Measurements from ENCODE around the gene BLOC1S3.
"Not testable (repeated sequence)": the region's sequence is repeated elsewhere in the genome, so short reads cannot be mapped to it uniquely, and the experiment has no call there.

Gene BLOC1S3

DNA sequence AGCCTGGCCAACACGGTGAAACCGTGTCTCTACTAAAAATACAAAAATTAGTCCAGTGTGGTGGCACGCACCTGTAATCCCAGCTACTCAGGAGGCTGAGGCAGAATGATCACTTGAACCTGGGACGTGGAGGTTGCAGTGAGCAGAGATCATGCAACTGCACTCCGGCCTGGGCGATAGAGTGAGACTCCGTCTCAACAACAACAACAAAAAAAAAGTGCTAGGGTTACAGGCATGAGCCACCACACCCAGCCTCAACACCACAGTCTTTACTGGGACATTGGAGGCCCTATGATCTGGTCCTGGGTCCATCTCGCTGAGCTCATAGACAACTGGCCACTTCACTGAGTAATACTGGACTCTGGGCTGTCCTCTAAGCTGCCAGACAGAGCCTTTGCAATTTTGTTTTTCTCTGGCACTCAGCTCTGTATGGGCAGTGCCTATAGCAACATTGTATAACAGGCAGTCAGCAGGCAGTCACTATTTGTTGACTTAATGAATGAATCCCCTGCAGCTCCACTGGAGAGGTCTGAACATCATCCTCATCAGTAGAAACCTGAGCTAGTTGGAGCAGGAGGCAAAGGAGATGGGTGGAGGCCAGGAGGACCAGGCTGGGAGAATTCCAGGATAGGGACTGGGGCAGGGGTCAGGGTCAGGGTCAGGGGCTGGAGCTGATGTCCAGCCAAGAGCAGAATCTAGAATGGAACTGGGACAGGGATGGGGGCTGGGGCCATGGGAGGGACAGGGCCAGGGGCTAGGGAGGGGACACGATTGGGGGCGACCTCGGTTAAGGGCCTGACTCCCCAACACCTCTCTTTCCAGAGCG, 8.1 kb downstream of the BLOC1S3 start:
- no peak for DNase-seq

GRCh38 chr19:45187421-45188100, 9.0 kb downstream of the BLOC1S3 start:
- DNase-seq: peak; percentile 40

GRCh38 chr19:45189971-45190370, 11.4 kb downstream of the BLOC1S3 start:
- DNase-seq: no peak

- DNase-seq: no peak
Measured at GRCh38 chr19:45191375-45191774, 12.8 kb downstream of the BLOC1S3 start.

DNA sequence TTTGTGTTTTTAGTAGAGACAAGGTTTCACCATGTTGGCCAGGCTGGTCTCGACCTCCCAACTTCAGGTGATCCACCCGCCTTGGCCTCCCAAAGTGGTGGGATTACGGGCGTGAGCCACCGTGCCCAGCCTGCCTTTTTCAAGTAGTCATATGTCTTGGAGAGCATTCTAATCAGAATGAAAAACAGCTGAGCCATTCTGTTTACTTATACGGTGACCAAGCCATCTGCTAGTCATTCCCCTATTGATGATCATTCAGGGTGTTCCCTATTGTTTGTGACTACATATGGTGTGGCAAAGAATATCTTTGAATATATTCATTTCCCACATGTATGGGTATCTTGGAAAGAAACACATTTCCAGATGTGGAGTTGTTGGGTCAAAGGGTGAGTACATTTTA, 17.2 kb downstream of the BLOC1S3 start:
- DNase-seq: peak; percentile 1

- DNase-seq: peak; percentile 20
Measured at GRCh38 chr19:45200568-45200967, 22.0 kb downstream of the BLOC1S3 start.

GRCh38 chr19:45202637-45203036, 24.1 kb downstream of the BLOC1S3 start:
- DNase-seq: no peak

GRCh38 chr19:45205810-45206209, 27.2 kb downstream of the BLOC1S3 start:
- no peak for DNase-seq

GRCh38 chr19:45206328-45206727, 27.7 kb downstream of the BLOC1S3 start:
- no peak for DNase-seq

DNA sequence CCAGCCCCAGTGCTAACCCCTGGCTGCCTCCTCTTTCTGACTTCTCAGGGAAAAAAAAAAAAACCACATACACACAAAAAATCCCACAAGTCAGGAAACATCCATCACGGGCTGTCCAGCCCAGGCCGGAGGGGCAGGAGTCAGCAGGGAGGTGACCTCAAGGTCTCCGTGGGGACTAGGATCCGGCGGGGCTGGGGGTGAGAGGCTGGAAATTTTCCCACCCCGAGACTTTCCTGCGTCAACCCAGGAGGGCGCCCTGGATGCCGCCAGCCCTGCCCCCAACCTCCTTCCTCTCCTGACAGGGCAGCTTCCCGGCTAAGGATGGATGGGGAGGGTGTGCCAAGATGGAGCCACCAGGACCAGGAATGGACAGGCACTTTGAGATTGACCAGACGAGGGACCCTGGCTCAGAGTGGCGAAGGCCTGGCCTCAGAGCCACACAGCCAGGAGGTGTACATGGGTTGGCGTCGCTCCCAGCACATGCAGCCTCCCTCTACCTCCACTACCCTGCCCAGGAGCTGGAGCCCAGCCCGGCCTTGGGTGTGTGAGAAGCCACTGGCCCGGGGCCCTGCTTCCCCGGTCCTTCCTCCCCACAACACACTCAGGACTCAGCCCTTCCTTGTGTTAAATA, 33.3 kb downstream of the BLOC1S3 start:
- DNase-seq: no peak

DNA sequence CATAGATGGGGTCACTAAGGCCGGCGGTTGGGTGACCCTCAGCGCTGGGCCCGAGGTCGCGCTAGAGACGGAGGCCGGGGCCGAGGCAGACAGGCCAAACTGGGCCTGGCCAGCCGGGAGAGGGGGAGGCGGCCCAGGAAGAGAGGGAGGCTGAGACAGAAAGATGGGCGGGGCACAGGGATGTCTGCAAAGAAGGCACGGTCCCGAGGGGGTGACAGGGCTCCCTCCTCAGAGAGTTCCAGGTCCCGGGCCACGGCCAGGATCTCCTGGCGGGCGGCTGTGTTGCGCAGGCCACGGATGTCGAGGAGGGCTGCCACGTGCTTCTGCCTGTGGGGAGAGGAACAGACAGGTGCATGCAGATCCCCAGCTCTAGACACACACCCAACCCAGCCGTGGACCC, 34.4 kb downstream of the BLOC1S3 start:
- DNase-seq: no peak

- no peak for DNase-seq
Measured at GRCh38 chr19:45215391-45216191, 37.0 kb downstream of the BLOC1S3 start.

- no peak for DNase-seq
Measured at GRCh38 chr19:45216667-45217066, 38.1 kb downstream of the BLOC1S3 start.

DNA sequence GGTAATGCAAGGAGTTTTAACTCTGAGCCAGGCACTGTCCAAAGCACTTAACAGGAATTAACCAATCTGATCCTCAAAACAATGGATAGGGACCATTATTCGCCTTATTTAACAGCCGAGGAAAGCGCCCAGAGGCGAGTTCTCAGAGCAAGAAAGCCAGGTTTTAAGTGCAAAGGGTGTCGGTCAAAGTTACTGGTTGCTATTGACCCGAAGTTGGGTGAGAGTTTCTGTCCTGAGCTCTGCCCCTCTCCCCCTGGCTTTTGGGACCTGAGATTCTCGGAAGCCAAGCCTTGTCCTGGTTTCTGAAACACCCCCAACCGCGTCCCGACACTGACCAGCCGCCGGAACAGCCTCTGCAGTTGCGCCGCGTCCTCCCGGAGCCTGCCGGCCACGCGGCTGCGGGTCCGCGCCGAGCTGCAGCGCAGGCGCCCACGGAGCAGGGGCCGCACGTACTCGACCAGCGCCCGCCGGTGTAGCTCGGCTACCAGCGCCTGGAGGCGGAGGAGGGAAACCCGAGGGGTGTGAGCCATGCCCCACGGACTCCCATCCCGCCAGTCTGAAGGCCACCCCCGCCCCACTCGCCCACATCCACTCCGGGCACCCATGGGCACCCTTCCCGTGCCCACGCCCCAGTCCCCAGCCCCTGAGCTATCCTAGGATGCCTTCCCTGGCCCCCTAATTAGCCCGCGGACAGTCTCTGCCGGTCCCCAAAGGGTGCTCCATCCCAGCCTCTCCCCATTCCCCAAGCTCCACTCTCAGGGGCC, 38.8 kb downstream of the BLOC1S3 start:
- no peak for DNase-seq

- no peak for DNase-seq
Measured at GRCh38 chr19:45217957-45218334, 39.4 kb downstream of the BLOC1S3 start.

DNA sequence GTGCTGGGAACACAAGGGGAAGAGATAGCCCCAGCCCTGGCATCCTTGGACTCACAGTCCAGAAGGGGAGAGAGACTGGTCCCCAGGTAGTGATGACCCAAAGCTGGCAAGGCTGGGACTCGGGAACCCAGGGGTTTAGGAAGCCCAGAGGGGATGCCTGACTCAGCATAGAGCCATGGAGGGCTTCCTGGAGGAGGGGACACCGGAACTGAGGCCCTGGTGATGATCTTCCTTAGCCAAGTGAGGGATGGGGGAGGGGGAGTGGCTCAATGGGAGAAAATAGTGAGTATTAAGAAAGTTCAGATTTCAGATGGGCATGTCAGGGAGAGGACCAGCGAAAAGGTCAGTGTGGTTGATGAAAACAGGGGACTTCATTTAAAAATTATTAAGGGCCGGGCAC, 39.8 kb downstream of the BLOC1S3 start:
- DNase-seq: no peak

- no peak for DNase-seq
Measured at GRCh38 chr19:45218911-45219743, 40.5 kb downstream of the BLOC1S3 start.

DNA sequence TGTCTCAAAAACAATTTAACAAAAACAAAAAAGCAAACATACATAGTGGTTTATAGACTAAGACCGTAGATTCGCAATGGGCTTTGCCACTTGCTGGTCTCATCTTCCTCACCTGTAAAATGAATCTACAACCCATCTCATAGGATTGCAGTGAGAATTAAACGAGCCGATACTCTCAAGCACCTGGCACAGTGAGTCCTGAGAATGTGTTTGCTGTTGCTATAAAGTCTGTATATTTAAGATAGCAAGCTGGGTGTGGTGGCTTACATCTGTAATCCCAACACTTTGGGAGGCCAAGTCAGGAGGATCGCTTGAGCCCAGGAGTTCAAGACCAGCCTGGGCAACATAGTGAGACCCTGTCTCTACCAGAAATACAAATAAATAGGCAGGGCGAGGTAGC, 44.1 kb downstream of the BLOC1S3 start:
- DNase-seq: no peak

- DNase-seq: no peak
Measured at GRCh38 chr19:45223879-45224278, 45.3 kb downstream of the BLOC1S3 start.

- no peak for DNase-seq
Measured at GRCh38 chr19:45224645-45225044, 46.1 kb downstream of the BLOC1S3 start.

DNA sequence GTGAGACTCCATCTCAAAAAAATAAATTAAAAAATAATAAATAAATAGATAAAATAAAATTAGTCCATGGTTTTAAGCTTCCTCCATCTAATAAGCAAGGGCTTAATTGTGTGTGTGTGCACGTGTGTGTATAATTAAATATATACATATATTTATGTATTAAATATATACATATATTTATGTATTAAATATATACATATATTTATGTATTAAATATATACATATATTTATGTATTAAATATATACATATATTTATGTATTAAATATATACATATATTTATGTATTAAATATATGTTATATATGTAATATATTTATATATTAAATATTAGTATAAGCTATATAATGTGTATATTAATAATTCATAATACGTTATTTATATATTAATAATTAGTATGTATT, 50.5 kb downstream of the BLOC1S3 start:
- DNase-seq: not testable (repeated sequence)

All from NCI-H1694 treated with DMSO at 0.1 percent for 48 hours (cell line).